Measurements from ENCODE around the gene CERK.

DNA sequence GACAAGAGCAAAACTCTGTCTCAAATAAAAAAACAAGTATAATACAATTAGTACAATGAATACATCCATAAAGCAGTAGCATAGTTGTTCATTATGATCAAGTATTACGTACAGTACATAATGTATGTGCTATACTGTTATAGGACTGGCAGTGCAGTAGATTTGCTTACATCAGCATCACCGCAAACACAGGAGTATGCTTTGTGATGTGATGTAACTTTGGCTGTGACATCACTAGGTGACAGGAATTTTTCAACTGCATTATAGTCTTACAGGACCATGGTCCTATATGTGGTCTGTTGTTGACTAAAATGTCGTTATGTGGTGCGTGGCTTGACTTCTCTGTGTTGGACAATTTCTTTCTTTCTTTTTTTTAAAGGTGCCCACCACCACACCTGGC, 41.0 kb upstream of the CERK start:
- no peak for TF ChIP-seq CTCF (IDR thresholded peaks at IDR 0.05; ENCODE audit: low read depth, low read length)
- no peak for TF ChIP-seq POLR2A (IDR thresholded peaks at IDR 0.05; ENCODE audit: extremely low read depth, insufficient read length)
- no peak for TF ChIP-seq MYC (IDR thresholded peaks at IDR 0.05; ENCODE audit: low read depth, low read length)

Measured in NB4 (cell line).